Endothelial cell of hepatic sinusoid (primary cell): ENCODE measurements around the gene CPEB2.
"Not testable (repeated sequence)": the region's sequence is repeated elsewhere in the genome, so short reads cannot be mapped to it uniquely, and the experiment has no call there.

ENCODE experiments used
- in situ Hi-C: cut with HindIII; loops from 2 replicates; pipeline ENCODE4 v1.10.0; 2017; ENCODE audit warnings: low sequenced_read_pairs

CPEB2 gene

DNA sequence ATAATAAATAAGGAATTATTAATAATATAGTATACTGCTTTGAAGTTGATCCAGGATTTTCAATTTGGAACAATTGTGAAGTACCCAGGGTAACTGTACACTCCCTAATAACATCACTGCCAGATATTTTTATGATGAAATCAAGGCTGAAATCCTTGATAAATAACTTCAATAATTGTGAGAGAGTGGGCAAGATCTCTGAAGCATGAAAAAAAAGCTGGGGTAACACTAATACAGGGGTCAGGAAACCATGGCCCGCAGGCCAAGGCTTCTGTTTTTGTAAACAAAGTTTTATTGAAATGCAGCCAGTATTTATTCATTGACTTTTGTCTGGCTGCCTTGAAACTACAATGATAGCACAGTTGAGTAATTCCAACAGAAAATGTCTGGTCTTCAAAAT, 41.6 kb downstream of the CPEB2 start:
- in situ Hi-C loops: no loop called here

GRCh38 chr4:15054541-15054940, 52.3 kb downstream of the CPEB2 start:
- in situ Hi-C loops: no loop called here

DNA sequence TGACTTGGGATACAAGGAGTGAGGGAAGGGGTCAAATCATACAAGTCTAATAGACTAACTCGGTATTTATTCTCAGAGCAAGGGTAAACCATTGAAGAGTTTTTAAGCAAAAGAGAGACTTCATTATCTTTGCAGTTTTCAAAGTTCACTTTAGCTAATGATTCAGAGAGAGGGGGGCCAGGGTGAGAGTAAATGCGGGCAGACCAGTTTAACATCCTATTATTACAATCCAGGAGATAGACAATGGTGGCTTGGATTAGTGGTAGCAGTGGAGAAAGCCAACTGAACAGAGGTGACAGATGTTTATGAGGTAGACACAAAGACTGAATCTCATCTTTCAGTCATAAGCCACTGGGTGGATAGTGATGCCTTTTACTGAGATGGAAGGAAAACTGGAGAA, 57.9 kb downstream of the CPEB2 start:
- in situ Hi-C loops: no loop called here

DNA sequence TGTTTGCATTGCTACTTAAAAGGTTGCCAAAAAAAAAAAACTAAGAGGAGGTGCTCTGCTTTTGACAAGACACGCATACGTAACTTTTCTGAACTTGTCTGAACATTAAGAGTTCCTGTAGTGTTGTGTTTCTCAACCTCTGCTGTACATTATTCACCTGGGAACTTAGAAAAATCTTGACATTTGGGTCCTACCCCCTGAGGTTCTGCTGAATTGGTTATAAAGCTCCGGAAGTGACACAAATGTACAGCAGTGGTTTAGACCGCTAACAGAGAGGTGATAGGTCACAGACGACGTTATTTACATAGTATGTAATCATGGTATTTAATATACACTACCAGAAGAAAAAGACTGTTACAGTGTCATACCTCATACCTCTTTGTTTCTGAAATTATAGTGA, 61.1 kb downstream of the CPEB2 start:
- in situ Hi-C loops: no loop called here

GRCh38 chr4:15065516-15065915, 63.2 kb downstream of the CPEB2 start:
- in situ Hi-C loops: no loop called here

DNA sequence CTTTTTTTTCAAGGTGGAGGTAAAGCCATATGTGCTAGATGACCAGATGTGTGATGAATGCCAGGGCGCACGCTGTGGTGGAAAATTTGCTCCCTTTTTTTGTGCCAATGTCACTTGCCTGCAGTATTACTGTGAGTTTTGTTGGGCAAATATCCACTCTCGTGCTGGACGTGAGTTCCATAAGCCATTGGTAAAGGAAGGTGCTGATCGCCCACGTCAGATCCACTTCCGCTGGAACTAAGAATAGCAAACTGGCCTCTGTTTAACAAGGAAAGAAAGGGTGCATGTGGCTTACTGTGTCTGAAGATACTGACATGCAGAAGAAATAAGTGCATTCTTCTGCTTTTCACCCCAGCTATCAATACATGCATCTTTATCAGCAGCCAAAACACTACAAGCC, 63.9 kb downstream of the CPEB2 start:
- in situ Hi-C loops: no loop called here

DNA sequence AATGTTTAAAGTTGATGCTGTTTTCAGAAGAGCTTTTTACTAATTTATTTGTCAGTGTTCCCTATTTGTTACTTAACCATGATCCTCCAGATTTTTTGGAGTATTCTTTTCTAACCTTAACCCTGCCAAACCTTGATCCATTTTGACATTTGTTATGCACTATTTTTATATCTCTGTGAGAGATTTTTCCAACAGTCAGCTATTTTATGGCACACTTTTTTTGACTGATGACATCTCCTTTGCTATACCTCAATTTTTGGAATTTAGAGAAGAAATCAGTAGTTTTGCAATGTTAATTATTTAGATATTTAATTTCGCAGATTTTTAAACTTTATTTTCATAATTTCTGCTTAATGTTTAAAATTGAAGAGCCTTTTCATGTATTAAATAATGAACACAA, 66.0 kb downstream of the CPEB2 start:
- in situ Hi-C loops: no loop called here

DNA sequence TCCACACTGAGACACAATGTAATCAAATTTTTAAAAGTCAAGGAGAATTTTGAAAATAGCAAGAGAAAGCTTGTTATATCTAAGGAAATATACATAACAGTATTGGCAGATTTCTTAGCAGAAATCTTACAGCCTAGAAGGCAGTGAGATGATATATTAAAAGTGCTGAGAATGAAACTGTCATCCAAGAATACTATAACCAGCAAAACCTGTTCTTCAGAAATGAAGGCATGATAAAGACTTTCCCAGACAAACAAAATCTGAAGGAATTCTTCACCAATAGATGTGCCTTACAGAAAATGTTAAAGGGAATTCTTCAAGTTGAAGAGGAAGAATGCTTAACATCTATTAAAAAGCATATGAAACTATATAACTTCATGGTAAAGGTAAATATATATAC, 73.6 kb downstream of the CPEB2 start:
- in situ Hi-C loops: loop anchor here (10.0 kb wide), 1 partner anchor 89 kb away; no protein-coding TSS in a partner anchor

DNA sequence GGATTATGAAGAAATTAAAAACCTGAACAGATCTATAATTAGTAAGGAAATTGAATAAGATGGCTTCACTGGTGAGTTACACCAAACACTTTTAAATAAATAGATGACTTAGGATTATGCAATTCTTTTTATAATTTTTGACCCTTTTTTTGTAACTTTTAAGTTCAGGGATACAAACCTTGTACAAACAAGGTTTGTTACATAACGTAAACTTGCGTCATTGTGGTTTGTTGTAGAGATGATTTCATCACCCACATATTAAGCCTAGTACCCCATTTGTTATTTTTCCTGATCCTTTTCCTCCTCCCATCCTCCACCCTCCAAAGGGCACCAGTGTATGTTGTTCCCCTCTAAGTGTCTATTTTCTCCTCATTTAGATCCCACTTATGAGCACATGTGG, 75.7 kb downstream of the CPEB2 start:
- in situ Hi-C loops: loop anchor here (10.0 kb wide), 1 partner anchor 87 kb away; no protein-coding TSS in a partner anchor

- in situ Hi-C loops: loop anchor here (10.0 kb wide), 1 partner anchor 86 kb away; no protein-coding TSS in a partner anchor
These were observed 76.7 kb downstream of the CPEB2 start for GRCh38 chr4:15078682-15079642.

- in situ Hi-C loops: no loop called here
These were observed 82.5 kb downstream of the CPEB2 start for GRCh38 chr4:15084780-15085179.

- in situ Hi-C loops: not testable (repeated sequence)
These were observed 83.5 kb downstream of the CPEB2 start for GRCh38 chr4:15085762-15086161.

DNA sequence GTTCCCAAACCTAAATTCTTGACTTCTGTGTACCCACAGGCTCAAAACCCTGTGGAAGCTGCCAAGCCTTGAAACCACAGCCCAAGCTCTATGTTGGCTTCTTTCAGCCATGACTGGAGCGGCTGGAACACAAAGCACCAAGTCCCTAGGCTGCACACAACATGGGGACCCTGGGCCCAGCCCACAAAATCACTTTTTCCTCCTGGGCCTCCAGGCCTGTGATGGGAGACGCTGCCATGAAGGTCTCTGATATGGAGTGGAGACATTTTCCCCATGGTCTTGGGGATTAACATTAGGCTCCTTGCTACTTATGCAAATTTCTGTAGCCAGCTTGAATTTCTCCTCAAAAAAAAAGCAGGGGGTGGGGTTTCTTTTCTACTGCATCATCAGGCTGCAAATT, 84.0 kb downstream of the CPEB2 start:
- in situ Hi-C loops: not testable (repeated sequence)

GRCh38 chr4:15088394-15089035, 86.2 kb downstream of the CPEB2 start:
- in situ Hi-C loops: no loop called here

DNA sequence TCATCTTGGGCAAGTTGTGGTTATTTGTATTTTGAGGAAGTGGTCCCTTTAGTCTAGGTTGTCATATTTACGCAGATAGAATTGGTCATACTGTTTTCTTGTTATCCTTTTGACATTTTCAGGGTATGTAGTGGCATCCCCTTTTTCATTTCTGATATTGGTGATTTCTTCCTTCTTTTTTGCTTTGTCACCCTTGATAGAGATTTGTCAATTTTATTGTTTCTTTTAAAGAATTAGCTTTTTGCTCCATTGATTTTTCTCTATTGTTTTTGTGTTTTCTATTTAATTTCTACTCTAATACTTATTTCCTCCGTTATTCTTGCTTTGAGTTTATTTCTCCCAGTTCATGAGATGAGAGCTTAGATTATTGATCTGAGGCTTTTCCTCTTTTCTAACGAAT, 87.7 kb downstream of the CPEB2 start:
- in situ Hi-C loops: no loop called here

GRCh38 chr4:15100380-15100779, 98.1 kb downstream of the CPEB2 start:
- in situ Hi-C loops: no loop called here

DNA sequence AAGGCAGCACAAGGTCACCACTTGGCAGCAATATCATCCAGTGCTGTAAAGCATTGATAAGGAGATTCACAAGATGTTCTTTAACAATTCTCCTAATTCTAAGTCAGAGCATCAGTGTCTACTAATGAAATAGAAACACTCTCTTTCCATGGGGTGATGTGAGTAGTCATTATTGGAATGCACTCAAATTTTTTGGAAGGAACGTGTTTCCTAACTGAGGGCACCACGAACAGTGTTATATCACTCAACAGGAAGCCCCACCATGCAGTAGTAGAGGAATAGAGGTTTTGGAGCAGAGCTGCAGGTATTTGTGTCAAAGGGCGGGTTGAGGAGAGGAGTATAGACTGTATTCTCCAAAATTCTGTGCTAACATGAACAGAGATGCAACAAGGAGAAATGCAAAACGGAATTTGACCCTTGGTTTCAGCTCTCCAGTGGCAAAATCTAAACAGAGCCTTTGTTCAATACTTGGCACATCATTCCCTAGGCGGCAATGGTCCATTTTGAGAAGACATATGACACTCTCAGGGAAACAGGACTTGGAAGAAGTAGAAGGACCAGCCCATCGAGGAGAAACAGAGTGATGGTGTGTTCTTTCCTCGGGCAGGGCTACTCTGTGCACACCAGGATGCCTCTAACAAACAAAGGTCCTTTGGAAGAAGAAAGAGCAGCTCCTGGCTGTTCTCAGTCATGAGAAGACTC, 98.9 kb downstream of the CPEB2 start:
- in situ Hi-C loops: no loop called here

DNA sequence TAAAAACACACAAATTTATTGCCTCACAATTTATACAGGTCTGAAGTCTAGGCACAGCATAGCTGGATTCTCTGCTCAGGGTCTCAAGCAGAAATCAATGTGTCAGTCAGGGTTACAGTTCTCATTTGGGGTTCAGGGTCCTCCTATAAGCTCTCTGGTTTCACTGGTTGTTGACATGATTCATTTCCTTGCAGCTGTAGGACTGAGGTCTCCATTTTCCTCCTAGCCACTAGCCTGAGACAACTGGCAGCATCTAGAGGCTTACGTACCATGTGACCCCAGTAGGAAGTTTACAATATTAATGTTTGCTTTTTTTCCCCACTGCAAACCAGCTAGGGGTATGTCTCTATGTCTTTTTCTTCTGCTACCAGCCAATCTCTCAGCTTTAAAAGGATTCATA, 102.5 kb downstream of the CPEB2 start:
- in situ Hi-C loops: no loop called here

DNA sequence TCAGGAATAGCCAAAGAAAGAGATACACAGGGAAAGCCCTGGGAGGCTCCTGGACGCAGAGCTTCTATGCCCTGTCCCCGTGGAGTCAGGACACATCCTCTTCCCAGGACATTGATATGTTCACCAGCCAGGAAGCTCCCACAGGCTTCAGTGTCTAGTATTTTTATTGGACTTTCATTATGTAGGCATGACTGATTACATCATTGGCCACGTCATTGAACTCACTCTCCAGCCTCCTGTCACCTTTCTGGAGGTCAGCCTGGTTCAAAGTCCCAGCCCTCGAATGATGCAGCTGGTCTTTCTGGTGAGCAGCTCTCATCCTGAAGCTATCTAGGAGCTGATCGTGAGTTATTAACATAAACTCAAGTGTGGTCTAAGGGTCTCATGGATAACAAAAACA, 104.1 kb downstream of the CPEB2 start:
- in situ Hi-C loops: no loop called here

DNA sequence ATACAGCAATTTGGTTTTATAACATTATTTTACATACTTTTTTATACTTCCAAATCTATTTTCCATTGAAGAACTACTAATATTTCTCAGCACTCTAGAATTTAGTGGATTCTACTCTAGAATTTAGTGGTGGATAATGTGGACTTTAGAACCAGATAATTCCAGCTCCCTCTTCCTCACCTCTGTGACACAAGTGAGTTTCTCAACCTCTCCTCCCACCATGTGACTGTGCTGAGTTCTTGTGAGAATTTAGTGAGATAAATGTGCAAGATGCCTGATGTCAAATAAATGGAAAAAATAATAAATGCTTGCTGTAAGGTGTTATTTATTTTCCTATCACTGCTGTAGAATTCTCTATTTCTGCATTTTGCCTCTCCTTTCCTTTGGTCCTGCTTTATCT, 107.3 kb downstream of the CPEB2 start:
- in situ Hi-C loops: no loop called here

DNA sequence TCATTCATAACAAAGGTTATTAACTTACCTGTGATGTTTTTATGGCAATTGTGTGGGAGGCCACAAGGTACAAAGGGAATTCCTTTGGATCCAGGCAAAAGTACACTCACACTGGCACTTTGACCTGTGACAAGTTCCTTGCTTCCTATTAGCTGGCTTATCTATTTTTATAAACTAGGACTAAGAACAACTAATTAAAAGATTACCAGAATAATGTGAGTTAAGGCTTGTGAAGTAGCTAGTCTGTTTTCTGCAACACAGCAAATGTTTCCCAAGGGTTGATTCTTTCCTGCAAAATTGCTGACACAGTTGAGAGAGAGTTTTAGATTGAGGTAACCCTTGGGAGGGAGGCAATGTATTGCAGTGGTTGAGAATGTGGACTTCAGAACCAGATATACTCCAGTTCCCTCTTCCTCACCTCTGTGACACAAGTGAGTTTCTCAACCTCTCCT, 107.9 kb downstream of the CPEB2 start:
- in situ Hi-C loops: no loop called here
